ENCODE data around the gene LINC00305.

DNA sequence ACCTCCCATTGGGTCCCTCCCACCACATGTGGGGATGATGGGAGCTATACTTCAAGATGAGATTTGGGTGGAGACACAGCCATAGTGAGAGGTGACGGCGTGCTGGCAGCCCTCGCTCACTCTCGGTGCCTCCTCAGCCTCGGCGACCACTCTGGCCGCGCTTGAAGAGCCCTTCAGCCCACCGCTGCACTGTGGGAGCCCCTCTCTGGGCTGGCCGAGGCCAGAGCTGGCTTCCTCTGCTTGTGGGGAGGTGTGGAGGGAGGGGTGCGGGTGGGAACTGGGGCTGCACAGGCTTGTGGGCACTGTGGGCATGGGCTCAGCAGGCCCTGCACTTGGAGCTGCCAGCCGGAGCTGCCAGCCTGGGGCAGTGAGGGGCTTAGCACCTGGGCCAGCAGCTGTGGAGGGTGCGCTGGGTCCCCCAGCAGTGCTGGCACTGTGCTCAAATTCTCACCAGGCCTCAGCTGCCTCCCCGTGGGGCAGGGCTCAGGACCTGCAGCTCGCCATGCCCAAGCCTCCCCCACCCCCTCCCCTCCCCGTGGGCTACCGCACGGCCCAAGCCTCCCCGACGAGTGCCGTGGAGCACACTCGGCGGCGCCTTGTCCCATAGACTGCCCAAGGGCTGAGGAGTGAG, 106.0 kb downstream of the LINC00305 start:
- no peak for TF ChIP-seq POLR2AphosphoS5 (IDR thresholded peaks at IDR 0.05; ENCODE audit: insufficient read depth, low read depth, low read length)
- TF ChIP-seq, protein P1, sequence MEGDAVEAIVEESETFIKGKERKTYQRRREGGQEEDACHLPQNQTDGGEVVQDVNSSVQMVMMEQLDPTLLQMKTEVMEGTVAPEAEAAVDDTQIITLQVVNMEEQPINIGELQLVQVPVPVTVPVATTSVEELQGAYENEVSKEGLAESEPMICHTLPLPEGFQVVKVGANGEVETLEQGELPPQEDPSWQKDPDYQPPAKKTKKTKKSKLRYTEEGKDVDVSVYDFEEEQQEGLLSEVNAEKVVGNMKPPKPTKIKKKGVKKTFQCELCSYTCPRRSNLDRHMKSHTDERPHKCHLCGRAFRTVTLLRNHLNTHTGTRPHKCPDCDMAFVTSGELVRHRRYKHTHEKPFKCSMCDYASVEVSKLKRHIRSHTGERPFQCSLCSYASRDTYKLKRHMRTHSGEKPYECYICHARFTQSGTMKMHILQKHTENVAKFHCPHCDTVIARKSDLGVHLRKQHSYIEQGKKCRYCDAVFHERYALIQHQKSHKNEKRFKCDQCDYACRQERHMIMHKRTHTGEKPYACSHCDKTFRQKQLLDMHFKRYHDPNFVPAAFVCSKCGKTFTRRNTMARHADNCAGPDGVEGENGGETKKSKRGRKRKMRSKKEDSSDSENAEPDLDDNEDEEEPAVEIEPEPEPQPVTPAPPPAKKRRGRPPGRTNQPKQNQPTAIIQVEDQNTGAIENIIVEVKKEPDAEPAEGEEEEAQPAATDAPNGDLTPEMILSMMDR (IDR thresholded peaks at IDR 0.05; ENCODE audit: extremely low read depth in 1 of 2, insufficient read depth in 1 of 2, low read depth in 1 of 2, low read length in 2 of 2), result no peak
- no peak for TF ChIP-seq POLR2A (IDR thresholded peaks at IDR 0.05; ENCODE audit: low read depth, low read length)

All from endothelial cell of umbilical vein (primary cell).